ENCODE results near the gene TRNT1. TPM values are rescaled to one million over a fixed set of nuclear protein-coding genes. Genes with fewer than 3 reads are reported as not detected.

Gene TRNT1
- total and polyA plus RNA-seq, 2 experiments from 2014 or later = 14.2 to 31.4 TPM

DNA sequence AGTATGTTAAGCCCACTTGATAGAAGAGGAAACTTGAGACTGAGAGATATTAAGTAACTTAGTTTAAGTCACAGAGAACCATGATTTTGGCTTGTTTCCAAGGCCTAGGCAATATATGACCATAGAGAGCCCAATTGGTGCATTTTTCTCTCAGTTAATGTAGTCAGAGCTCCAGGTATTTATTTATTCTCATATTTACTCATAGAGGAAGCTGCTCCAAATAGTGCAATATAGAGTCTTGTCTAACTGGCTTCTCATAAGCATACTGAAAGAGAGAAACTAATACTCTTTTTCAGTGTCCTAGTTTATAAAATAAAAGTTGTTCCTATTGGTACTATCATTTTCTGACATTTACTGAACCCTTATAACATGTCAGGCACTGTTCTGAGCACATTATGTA is 15.2 kb downstream of the TRNT1 start:
- no peaks in the 10 kb centered on the region for H3K9me2 ChIP-seq (ENCODE audit: insufficient read depth)
- no peak overlapping the region for H3K4me2 ChIP-seq (ENCODE audit: unreplicated experiment)
- no peaks in the 10 kb centered on the region for H3K27me3 ChIP-seq (replicated peaks; ENCODE audit: insufficient read depth)
- 0 out of 2 replicates have a peak, but pooled peaks cover 4% of the 10 kb centered on the region for H3F3A ChIP-seq (ENCODE audit: insufficient read depth)
- H3K9ac ChIP-seq = no peak overlapping the region
- H3K9me3 ChIP-seq (ENCODE audit: low read depth) = no peaks in the 10 kb centered on the region
- in situ Hi-C loops (cut with MboI) = no loop called here
- no peaks in the 10 kb centered on the region for H4K20me1 ChIP-seq (ENCODE audit: insufficient read depth)
- H3K4me3 ChIP-seq = no peak overlapping the region
- H3K4me1 ChIP-seq (ENCODE audit: insufficient read depth) = no peaks in the 10 kb centered on the region
- peaks cover 89% of the 10 kb centered on the region for H3K36me3 ChIP-seq (ENCODE audit: low read depth)
- DNase-seq = no peak
- TF ChIP-seq EZH2 (IDR thresholded peaks at IDR 0.05; ENCODE audit: insufficient read depth, poor library complexity, severe bottlenecking) (no peak), EZH2phosphoT487 (IDR thresholded peaks at IDR 0.05; ENCODE audit: insufficient read depth, low read depth) (no peak)
- no peak overlapping the region for H3K27ac ChIP-seq
- H3K79me2 ChIP-seq (ENCODE audit: insufficient read depth) = peaks cover 48% of the 10 kb centered on the region
- H2AFZ ChIP-seq = no peak overlapping the region

DNA sequence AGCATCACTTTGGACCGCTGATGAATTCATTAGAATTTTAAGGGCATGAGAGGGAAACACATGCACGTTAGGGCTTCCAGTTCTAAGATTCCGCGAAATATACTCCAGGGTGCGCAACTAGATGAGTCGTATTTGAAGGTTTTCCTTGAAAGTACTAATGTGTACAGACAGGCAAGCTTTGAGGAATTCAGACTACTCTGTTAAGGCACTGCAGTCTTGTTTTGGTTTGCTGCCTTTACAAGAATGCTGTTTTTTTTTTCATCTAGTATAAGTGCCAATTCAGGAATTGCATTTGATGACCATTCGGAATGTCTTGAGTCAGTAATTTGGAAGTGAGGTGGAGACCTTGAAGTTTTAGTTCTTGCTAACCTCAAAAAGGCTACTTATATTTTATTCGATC is 19.1 kb downstream of the TRNT1 start:
- Histone ChIP-seq H3K9me3 (ENCODE audit: low read depth) (no peaks in the 10 kb centered on the region), H4K20me1 (ENCODE audit: insufficient read depth) (no peaks in the 10 kb centered on the region), H3K79me2 (ENCODE audit: insufficient read depth) (peaks cover 17% of the 10 kb centered on the region), H3K4me3 (no peak overlapping the region), H3F3A (ENCODE audit: insufficient read depth) (peaks cover 16% of the 10 kb centered on the region; the same call in 1 of the 2 replicates), H3K9me2 (ENCODE audit: insufficient read depth) (no peaks in the 10 kb centered on the region), H3K4me1 (ENCODE audit: insufficient read depth) (no peaks in the 10 kb centered on the region), H3K27me3 (replicated peaks; ENCODE audit: insufficient read depth) (no peaks in the 10 kb centered on the region), H2AFZ (no peak overlapping the region), H3K4me2 (ENCODE audit: unreplicated experiment) (no peak overlapping the region), H3K27ac (no peak overlapping the region), H3K9ac (no peak overlapping the region), H3K36me3 (ENCODE audit: low read depth) (peaks cover 87% of the 10 kb centered on the region)
- DNase-seq = peak; percentile 24
- TF ChIP-seq EZH2 (IDR thresholded peaks at IDR 0.05; ENCODE audit: insufficient read depth, poor library complexity, severe bottlenecking) (no peak), EZH2phosphoT487 (IDR thresholded peaks at IDR 0.05; ENCODE audit: insufficient read depth, low read depth) (no peak)
- 87 to 89% methylated on average over 8 of the region's 8 CpGs for WGBS, 2 experiments (ENCODE audit: low coverage in 1 of 2, low lambda C conversion rate in 2 of 2, missing lambda C conversion rate in 2 of 2)
- in situ Hi-C loops (cut with MboI) = no loop called here

GRCh38 chr3:3149560-3149959 is 22.8 kb downstream of the TRNT1 start:
- Histone ChIP-seq H3K27ac (no peak overlapping the region), H3K4me3 (no peak overlapping the region), H2AFZ (no peak overlapping the region), H3K9me2 (ENCODE audit: insufficient read depth) (no peaks in the 10 kb centered on the region), H3K4me1 (ENCODE audit: insufficient read depth) (no peaks in the 10 kb centered on the region), H3K9ac (no peak overlapping the region), H3K27me3 (replicated peaks; ENCODE audit: insufficient read depth) (no peaks in the 10 kb centered on the region), H3K36me3 (ENCODE audit: low read depth) (peaks cover 89% of the 10 kb centered on the region), H3K4me2 (ENCODE audit: unreplicated experiment) (no peak overlapping the region), H3K79me2 (ENCODE audit: insufficient read depth) (peaks cover 4% of the 10 kb centered on the region; the same call in 1 of the 2 replicates), H3F3A (ENCODE audit: insufficient read depth) (peaks cover 40% of the 10 kb centered on the region), H3K9me3 (ENCODE audit: low read depth) (no peaks in the 10 kb centered on the region), H4K20me1 (ENCODE audit: insufficient read depth) (no peaks in the 10 kb centered on the region)
- WGBS, 2 experiments (ENCODE audit: low coverage in 1 of 2, low lambda C conversion rate in 2 of 2, missing lambda C conversion rate in 2 of 2) = 96 to 98% methylated on average over 1 of the region's 1 CpG
- DNase-seq = no peak
- TF ChIP-seq EZH2phosphoT487 (IDR thresholded peaks at IDR 0.05; ENCODE audit: insufficient read depth, low read depth) (no peak), EZH2 (IDR thresholded peaks at IDR 0.05; ENCODE audit: insufficient read depth, poor library complexity, severe bottlenecking) (no peak)
- in situ Hi-C loops (cut with MboI) = no loop called here

GRCh38 chr3:3151513-3151912 is 24.8 kb downstream of the TRNT1 start:
- Histone ChIP-seq H3K79me2 (ENCODE audit: insufficient read depth) (peaks cover 4% of the 10 kb centered on the region; the same call in 1 of the 2 replicates), H3K4me1 (ENCODE audit: insufficient read depth) (no peaks in the 10 kb centered on the region), H3K4me2 (ENCODE audit: unreplicated experiment) (no peak overlapping the region), H3K9me2 (ENCODE audit: insufficient read depth) (no peaks in the 10 kb centered on the region), H4K20me1 (ENCODE audit: insufficient read depth) (no peaks in the 10 kb centered on the region), H2AFZ (no peak overlapping the region), H3K27ac (no peak overlapping the region), H3K27me3 (replicated peaks; ENCODE audit: insufficient read depth) (no peaks in the 10 kb centered on the region), H3K36me3 (ENCODE audit: low read depth) (peaks cover 78% of the 10 kb centered on the region), H3K9me3 (ENCODE audit: low read depth) (no peaks in the 10 kb centered on the region), H3K4me3 (no peak overlapping the region), H3K9ac (no peak overlapping the region), H3F3A (ENCODE audit: insufficient read depth) (peaks cover 49% of the 10 kb centered on the region)
- 92 to 100% methylated on average over 1 of the region's 1 CpG for WGBS, 2 experiments (ENCODE audit: low coverage in 1 of 2, low lambda C conversion rate in 2 of 2, missing lambda C conversion rate in 2 of 2)
- no peak for DNase-seq
- in situ Hi-C loops (cut with MboI) = no loop called here
- TF ChIP-seq EZH2 (IDR thresholded peaks at IDR 0.05; ENCODE audit: insufficient read depth, poor library complexity, severe bottlenecking) (no peak), EZH2phosphoT487 (IDR thresholded peaks at IDR 0.05; ENCODE audit: insufficient read depth, low read depth) (no peak)

All from GM23248 (cell line).